ENCODE measurements around the gene CDKAL1.

- TF ChIP-seq CTCF (IDR thresholded peaks at IDR 0.05), result no peak
- TF ChIP-seq ZNF425 (CRISPR knock-in tag; conservative IDR thresholded peaks at IDR 0.05), result no peak
- no peak for TF ChIP-seq ZNF219 (CRISPR knock-in tag; IDR thresholded peaks at IDR 0.05; ENCODE audit: borderline replicate concordance)
These were observed 466.1 kb downstream of the CDKAL1 start for GRCh38 chr6:21000331-21000801.
